Upper lobe of left lung (tissue), 4 donors: ENCODE measurements around the gene VAMP4.

Experiments
- CTCF ChIP-seq, 6 experiments: fragments of 450-650 bp in 4 of 6; fragments of 200-600 bp in 2 of 6; sonication (generic) in 2 of 6; IDR thresholded peaks; one replicate each; pipeline ENCODE4 v1.5.1; 2016 to 2019; ENCODE audit warnings: antibody characterized with exemption in 6 of 6
- POLR2A ChIP-seq, 4 donors: fragments of 450-650 bp; IDR thresholded peaks; one replicate each; pipeline ENCODE4 v1.5.1; 2016 to 2017; ENCODE audit warnings: antibody characterized with exemption in 4 of 4, mild to moderate bottlenecking in 2 of 4
- POLR2AphosphoS5 ChIP-seq, 2 donors: sonication (generic); formaldehyde crosslinking; IDR thresholded peaks; one replicate each; pipeline ENCODE4 v1.5.1; 2017; ENCODE audit warnings: antibody characterized with exemption in 2 of 2

GRCh38 chr1:171751221-171751620 lies 9.4 kb upstream of the VAMP4 start:
- TF ChIP-seq POLR2AphosphoS5 (IDR thresholded peaks at IDR 0.05) (no peak), CTCF (IDR thresholded peaks at IDR 0.05) (no peak), POLR2A (IDR thresholded peaks at IDR 0.05) (no peak)
